Fibroblast of pulmonary artery (primary cell): Measurements from ENCODE around the gene TMCC1.

Experiments
- DNase-seq: peaks from one replicate; pipeline ENCODE4 v3.0.0-alpha.2; 2010; ENCODE audit warnings: low read depth
- H3K4me3 ChIP-seq: replicated peaks from 2 replicates; pipeline ENCODE4 v1.5.1; 2011; ENCODE audit warnings: low read depth, mild to moderate bottlenecking, control low read depth, low read length, moderate library complexity
- CTCF ChIP-seq: IDR thresholded peaks from 2 replicates; pipeline ENCODE4 v1.5.1; 2011; ENCODE audit warnings: mild to moderate bottlenecking, control low read depth, low read length, inconsistent platforms; ENCODE audit errors: missing control alignments

The TMCC1 gene

DNA sequence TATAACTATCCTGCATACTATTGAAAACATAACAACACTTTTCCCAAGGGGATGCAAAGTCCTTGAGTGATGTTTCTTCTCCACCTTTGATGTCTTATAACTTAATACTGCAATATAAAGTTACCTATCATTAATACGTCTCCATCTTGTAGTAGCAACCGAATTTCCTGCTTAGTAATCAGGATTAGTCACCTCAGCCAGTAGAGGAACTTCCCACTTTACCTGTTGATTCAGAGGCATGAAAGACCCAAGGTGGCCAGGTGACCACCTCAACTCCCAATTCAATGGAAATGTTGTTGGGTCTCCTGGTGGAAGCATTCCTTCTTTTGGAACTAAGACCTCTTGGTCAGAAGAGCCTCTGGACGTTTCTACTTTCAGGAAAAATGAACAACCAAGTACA, 3.5 kb upstream of the TMCC1 start:
- H3K4me3 ChIP-seq: no peak overlapping the region
- TF ChIP-seq CTCF: no peak
- no peak for DNase-seq

GRCh38 chr3:129892857-129893580, 492 bp downstream of the TMCC1 start:
- H3K4me3 ChIP-seq: peak overlapping the region; percentile 83
- peak; percentile 9 for DNase-seq
- no peak for TF ChIP-seq CTCF

GRCh38 chr3:129892486-129892856, 1.0 kb downstream of the TMCC1 start:
- DNase-seq: no peak
- no peak for TF ChIP-seq CTCF
- peak overlapping the region; percentile 83 for H3K4me3 ChIP-seq

- no peak for TF ChIP-seq CTCF
Measured at GRCh38 chr3:129890891-129891290, 2.6 kb downstream of the TMCC1 start.

GRCh38 chr3:129890125-129890524, 3.4 kb downstream of the TMCC1 start:
- TF ChIP-seq CTCF: no peak
- H3K4me3 ChIP-seq: no peak overlapping the region
- DNase-seq: no peak

More at GRCh38 chr3:129890891-129891290, 2.6 kb downstream of the TMCC1 start:
- H3K4me3 ChIP-seq: no peak overlapping the region
- DNase-seq: no peak

- no peak for TF ChIP-seq CTCF
- H3K4me3 ChIP-seq: no peak overlapping the region
- DNase-seq: peak; percentile 83
Measured at GRCh38 chr3:129888771-129889170, 4.7 kb downstream of the TMCC1 start.

DNA sequence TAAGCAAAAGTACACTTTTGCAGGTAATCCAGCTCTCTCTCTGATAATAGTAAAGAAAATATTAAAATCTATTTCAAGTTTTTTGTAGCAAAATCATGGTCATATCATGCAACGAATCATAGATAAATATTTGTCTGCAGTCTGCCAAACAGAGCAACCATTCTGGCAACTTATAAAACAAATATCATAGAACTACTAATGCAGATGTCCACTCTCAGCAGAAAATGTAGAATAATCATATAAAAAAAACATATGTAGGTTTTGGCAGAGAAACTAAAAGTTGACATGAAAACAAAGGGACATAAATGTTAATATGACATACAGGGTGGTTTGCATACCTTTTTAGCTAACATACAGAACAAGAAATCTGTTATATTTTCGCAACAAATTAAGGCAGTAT, 12.2 kb downstream of the TMCC1 start:
- H3K4me3 ChIP-seq: no peak overlapping the region
- no peak for DNase-seq
- no peak for TF ChIP-seq CTCF
